Right cardiac atrium (tissue), 5 donors: ENCODE results near the gene SH2D4B. TPM values are rescaled to one million over a fixed set of nuclear protein-coding genes. Genes with fewer than 3 reads are reported as not detected.

ENCODE experiments used
- ATAC-seq, 2 donors: fragments of 200-7000 bp; cut with Tn5 transposase; one replicate each; pipeline versions ENCODE4 v1.8.0 to v1.9.1; 2020; ENCODE audit warnings: moderate library complexity in 2 of 2, mild to moderate bottlenecking in 1 of 2
- DNase-seq, 3 donors: peaks; one replicate each; pipeline ENCODE4 v3.0.0-alpha.2; 2020
- H3K27ac ChIP-seq: one replicate; pipeline ENCODE4 v1.5.1; 2013; ENCODE audit warnings: mild to moderate bottlenecking, low read length, control low read depth, moderate library complexity
- H3K27me3 ChIP-seq: one replicate; pipeline ENCODE4 v1.6.1; 2013; ENCODE audit not compliant: control insufficient read depth, insufficient read depth
- H3K4me1 ChIP-seq: one replicate; pipeline ENCODE4 v1.6.1; 2013; ENCODE audit warnings: low read length; ENCODE audit not compliant: control insufficient read depth, insufficient read depth
- H3K4me3 ChIP-seq: one replicate; pipeline ENCODE4 v1.5.1; 2013; ENCODE audit warnings: low read length, control low read depth
- H3K9me3 ChIP-seq: one replicate; pipeline ENCODE4 v1.6.1; 2013; ENCODE audit warnings: low read length; ENCODE audit not compliant: control insufficient read depth
- WGBS: extraction: QIAGEN DNeasy Blood & Tissue Kit; methylation state at CpG from one replicate; pipeline ENCODE4 v1.1.7; 2013; 5-methylcytosine and 5-hydroxymethylcytosine counted together
- intact Hi-C, 4 donors: fragments of 100-400 bp; cut with DNase I; formaldehyde crosslinking; loops; one replicate each; pipeline versions ENCODE4 v1.11.0 to v1.14.0; 2022 to 2023
- polyA plus RNA-seq: library from polyadenylated mRNA; stranded (reverse); fragments of 200-250 nt; gene quantifications from one replicate; pipeline ENCODE4 v1.2.3, GENCODE V29; 2013
- total RNA-seq, 4 donors: library from RNA; stranded (reverse); fragmentation: NEBNext Ultra II Directional; extraction: Animal tissue kit (Norgen Biotek cat#: 25700); gene quantifications; one replicate each; pipeline ENCODE4 v1.2.1, GENCODE V29; 2021
- donor health status: healthy with polysubstance abuse.
- donor health status: DM: no; HTN: yes; CAD: no.
- donor health status: DM: no; HTN: no; CAD: no.
- donor health status: DM: no; HTN: yes; CAD: no; lungs with severe emphysema.
- donor health status: DM: yes; HTN: yes; CAD: no.

Gene SH2D4B
- total and polyA plus RNA-seq, 5 donors: not detected

DNA sequence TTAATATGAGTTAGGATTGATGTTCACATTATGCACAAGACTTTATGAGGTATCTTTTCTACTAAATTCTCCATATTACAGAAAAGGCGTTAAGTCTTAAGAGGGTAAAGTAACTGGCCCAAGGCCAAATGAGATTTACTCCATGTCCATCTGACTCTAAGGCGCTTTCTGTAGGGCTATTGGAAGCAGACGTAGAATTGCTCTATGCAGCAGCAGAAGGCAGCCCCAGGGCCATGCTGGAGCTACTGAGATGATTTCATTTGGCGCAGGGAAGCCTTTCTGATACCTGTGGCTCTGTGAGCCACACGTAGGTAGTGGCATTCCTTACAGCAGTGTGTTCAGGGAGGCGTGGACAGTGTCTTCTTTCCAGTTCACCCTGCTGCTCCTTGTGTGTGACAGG, 133.1 kb downstream of the SH2D4B start:
- intact Hi-C loops: no loop called here
- no peak for DNase-seq

GRCh38 chr10:80671847-80672246, 134.1 kb downstream of the SH2D4B start:
- ATAC-seq: no peak
- 84% methylated on average over 5 of the region's 5 CpGs for WGBS
- Histone ChIP-seq H3K4me3 (no peak overlapping the region), H3K27ac (no peak overlapping the region), H3K4me1 (no peaks in the 10 kb centered on the region), H3K9me3 (no peaks in the 10 kb centered on the region), H3K27me3 (no peaks in the 10 kb centered on the region)
- intact Hi-C loops: no loop called here
- no peak for DNase-seq

More for the DNA sequence above, 133.1 kb downstream of the SH2D4B start:
- H3K27ac ChIP-seq: no peak overlapping the region
- 87% methylated on average over 6 of the region's 6 CpGs for WGBS
- ATAC-seq: no peak
- H3K4me3 ChIP-seq: no peak overlapping the region
- H3K9me3 ChIP-seq: no peaks in the 10 kb centered on the region
- H3K4me1 ChIP-seq: no peaks in the 10 kb centered on the region
- no peaks in the 10 kb centered on the region for H3K27me3 ChIP-seq

GRCh38 chr10:80672613-80673012, 134.9 kb downstream of the SH2D4B start:
- no peak for ATAC-seq
- Histone ChIP-seq H3K9me3 (no peaks in the 10 kb centered on the region), H3K27ac (no peak overlapping the region), H3K27me3 (no peaks in the 10 kb centered on the region), H3K4me3 (no peak overlapping the region), H3K4me1 (no peaks in the 10 kb centered on the region)
- 86% methylated on average over 3 of the region's 3 CpGs for WGBS
- intact Hi-C loops: no loop called here
- DNase-seq: no peak

- ATAC-seq: no peak
- intact Hi-C loops: no loop called here
- WGBS: 69% methylated on average over 1 of the region's 1 CpG
Measured at GRCh38 chr10:80674809-80675208, 137.1 kb downstream of the SH2D4B start.

DNA sequence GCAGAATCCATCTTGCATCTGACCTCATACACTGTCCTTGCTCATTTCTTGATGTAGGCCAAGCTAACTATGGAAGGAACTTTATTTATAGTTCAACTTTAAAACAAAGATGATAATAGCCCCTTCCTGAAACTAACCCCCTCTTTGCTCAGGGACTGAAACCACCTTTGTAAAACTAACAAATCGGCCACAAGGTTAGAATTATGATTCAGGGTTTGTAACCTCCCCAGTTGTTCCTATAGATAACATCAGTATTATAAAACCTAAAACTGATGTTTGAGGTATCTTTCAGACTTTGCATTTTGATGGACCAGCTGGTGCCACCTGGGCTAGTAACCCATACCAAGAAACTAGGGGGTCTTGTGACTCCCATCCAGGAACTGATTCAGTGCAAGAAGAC, 143.4 kb downstream of the SH2D4B start:
- intact Hi-C loops: no loop called here
- WGBS: 95% methylated on average over 1 of the region's 1 CpG
- Histone ChIP-seq H3K4me3 (no peak overlapping the region), H3K4me1 (no peaks in the 10 kb centered on the region), H3K27ac (no peak overlapping the region), H3K9me3 (no peaks in the 10 kb centered on the region), H3K27me3 (no peaks in the 10 kb centered on the region)
- DNase-seq (no peak), ATAC-seq (no peak)

More at GRCh38 chr10:80674809-80675208, 137.1 kb downstream of the SH2D4B start:
- no peak for DNase-seq
- Histone ChIP-seq H3K4me3 (no peak overlapping the region), H3K4me1 (no peaks in the 10 kb centered on the region), H3K27me3 (no peaks in the 10 kb centered on the region), H3K9me3 (no peaks in the 10 kb centered on the region), H3K27ac (no peak overlapping the region)

DNA sequence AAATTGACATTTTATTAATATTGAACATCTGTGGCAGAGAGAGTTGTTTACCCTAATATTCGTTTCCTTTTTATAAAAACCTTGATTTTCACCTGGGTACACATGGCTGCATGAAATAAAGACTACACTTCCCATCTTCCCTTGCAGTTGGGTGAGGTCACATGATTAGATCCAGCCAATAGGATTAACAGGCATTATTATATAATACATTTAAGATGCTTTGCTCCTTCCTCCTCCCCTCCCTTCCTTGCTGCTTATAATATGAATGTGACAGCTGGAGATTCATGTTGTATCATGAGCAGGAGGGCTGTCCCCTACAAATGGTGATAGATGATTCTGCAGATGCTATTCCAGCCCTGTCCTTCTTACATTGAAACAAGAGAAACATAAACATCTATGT, 146.6 kb downstream of the SH2D4B start:
- no peaks in the 10 kb centered on the region for H3K27me3 ChIP-seq
- no peak overlapping the region for H3K27ac ChIP-seq
- intact Hi-C loops: no loop called here
- ATAC-seq (no peak), DNase-seq (no peak)
- WGBS: 49% methylated on average over 1 of the region's 1 CpG
- no peak overlapping the region for H3K4me3 ChIP-seq
- no peaks in the 10 kb centered on the region for H3K9me3 ChIP-seq
- no peaks in the 10 kb centered on the region for H3K4me1 ChIP-seq

- H3K27ac ChIP-seq: no peak overlapping the region
- ATAC-seq: no peak
- H3K4me3 ChIP-seq: no peak overlapping the region
- H3K27me3 ChIP-seq: no peaks in the 10 kb centered on the region
- intact Hi-C loops: no loop called here
- H3K9me3 ChIP-seq: no peaks in the 10 kb centered on the region
- 84% methylated on average over 4 of the region's 4 CpGs for WGBS
- DNase-seq: no peak
- no peaks in the 10 kb centered on the region for H3K4me1 ChIP-seq
Measured at GRCh38 chr10:80685355-80685754, 147.7 kb downstream of the SH2D4B start.

DNA sequence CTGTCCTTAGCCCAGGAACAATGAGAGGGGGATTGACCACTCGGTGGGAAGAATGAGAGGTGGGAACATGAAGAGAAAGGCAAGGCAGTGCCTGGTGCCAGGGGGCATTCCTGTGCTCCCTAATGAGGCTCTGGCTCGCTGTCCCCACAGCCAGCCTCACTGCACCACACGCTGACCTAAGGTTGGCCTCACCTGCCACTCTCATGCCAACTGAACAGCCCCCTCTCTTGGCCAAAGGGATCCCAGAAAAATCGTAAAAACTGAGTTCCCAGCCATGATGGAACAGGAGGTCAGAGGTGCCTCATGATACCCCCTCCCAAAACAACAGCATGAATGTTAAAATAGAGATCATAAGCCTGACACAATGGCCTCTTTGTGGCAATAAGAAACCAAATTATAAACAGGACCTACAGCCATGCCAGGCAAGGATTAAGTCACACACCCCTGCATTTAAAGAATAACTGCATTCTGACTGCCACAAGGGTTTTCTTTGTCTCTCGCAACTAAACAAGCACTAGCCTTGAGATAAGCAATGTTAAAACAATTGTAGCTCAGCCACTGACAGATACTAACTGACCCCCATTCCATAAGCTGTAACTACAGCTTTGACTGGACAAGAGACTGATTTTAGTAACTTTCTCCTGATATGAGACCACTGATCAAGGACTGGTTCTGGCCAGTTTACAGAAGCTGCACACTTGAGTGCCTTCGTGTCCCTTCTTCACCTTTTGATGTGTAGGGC, 149.2 kb downstream of the SH2D4B start:
- Histone ChIP-seq H3K4me3 (no peak overlapping the region), H3K27ac (no peak overlapping the region), H3K9me3 (no peaks in the 10 kb centered on the region), H3K27me3 (no peaks in the 10 kb centered on the region), H3K4me1 (no peaks in the 10 kb centered on the region)
- intact Hi-C loops: no loop called here
- ATAC-seq: no peak
- no peak for DNase-seq
- 67% methylated on average over 6 of the region's 6 CpGs for WGBS

DNA sequence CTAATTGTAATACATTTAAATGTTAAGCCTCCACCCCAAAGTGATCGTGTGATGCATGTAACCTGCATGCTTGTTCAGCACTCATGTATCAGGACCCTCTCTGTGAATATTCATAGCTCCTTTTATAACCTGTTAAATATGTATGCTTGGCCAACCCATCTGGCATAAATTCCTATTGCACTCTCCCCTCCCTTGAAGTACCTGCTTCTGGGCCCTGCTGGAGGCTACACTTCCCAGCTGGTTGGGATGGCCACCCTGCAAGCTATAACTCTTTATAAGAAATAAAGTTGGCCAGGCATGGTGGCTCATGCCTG, 149.7 kb downstream of the SH2D4B start:
- H3K9me3 ChIP-seq: no peaks in the 10 kb centered on the region
- H3K4me3 ChIP-seq: no peak overlapping the region
- H3K27me3 ChIP-seq: no peaks in the 10 kb centered on the region
- no peaks in the 10 kb centered on the region for H3K4me1 ChIP-seq
- H3K27ac ChIP-seq: no peak overlapping the region
- intact Hi-C loops: no loop called here
- DNase-seq (no peak), ATAC-seq (no peak)
- WGBS: 96% methylated on average over 1 of the region's 1 CpG

- no peak for ATAC-seq
- intact Hi-C loops: loop anchor here in 1 of 4 donors (10.0 kb wide), 1 partner anchor 234 kb away; no protein-coding TSS in a partner anchor
- no peaks in the 10 kb centered on the region for H3K27me3 ChIP-seq
- no peak for DNase-seq
- no peak overlapping the region for H3K27ac ChIP-seq
- H3K9me3 ChIP-seq: no peaks in the 10 kb centered on the region
- H3K4me3 ChIP-seq: no peak overlapping the region
- H3K4me1 ChIP-seq: no peaks in the 10 kb centered on the region
Measured at GRCh38 chr10:80690434-80690833, 152.7 kb downstream of the SH2D4B start.

DNA sequence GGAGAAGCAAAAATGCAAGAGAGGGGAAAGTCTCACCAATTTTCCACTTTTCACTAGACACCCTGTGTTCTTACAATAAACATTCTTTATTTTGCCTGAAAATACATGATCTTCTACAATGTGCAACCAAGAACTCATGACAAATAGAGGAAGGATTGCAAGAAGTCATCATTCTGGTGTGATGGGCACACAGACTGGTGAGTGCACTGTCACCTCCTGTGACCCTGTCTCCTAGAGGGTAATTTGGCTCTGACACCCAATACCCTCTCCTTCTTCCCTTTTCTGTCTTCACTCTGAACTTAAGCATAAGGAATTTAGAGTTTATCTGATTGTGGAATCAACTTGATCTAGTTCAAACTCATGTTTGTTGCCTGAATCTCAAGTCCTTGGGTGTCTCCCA, 153.7 kb downstream of the SH2D4B start:
- H3K9me3 ChIP-seq: no peaks in the 10 kb centered on the region
- no peak overlapping the region for H3K4me3 ChIP-seq
- no peak overlapping the region for H3K27ac ChIP-seq
- intact Hi-C loops: loop anchor here in 1 of 4 donors (10.0 kb wide), 1 partner anchor 233 kb away; no protein-coding TSS in a partner anchor
- DNase-seq (no peak), ATAC-seq (no peak)
- no peaks in the 10 kb centered on the region for H3K27me3 ChIP-seq
- H3K4me1 ChIP-seq: no peaks in the 10 kb centered on the region

- H3K4me1 ChIP-seq: no peaks in the 10 kb centered on the region
- no peak for ATAC-seq
- 79% methylated on average over 3 of the region's 3 CpGs for WGBS
- no peak for DNase-seq
- no peak overlapping the region for H3K27ac ChIP-seq
- H3K9me3 ChIP-seq: no peaks in the 10 kb centered on the region
- no peak overlapping the region for H3K4me3 ChIP-seq
- intact Hi-C loops: loop anchor here in 1 of 4 donors (10.0 kb wide), 1 partner anchor 231 kb away; no protein-coding TSS in a partner anchor
- H3K27me3 ChIP-seq: no peaks in the 10 kb centered on the region
Measured at GRCh38 chr10:80693565-80693964, 155.9 kb downstream of the SH2D4B start.
